ENCODE measurements around the gene SPPL2B. TPM values are rescaled to one million over a fixed set of nuclear protein-coding genes. Genes with fewer than 3 reads are reported as not detected.

SPPL2B gene
- total RNA-seq, 1 experiment from 2014 or later = 14.9 TPM

GRCh38 chr19:2330255-2330631 is 1.8 kb downstream of the SPPL2B start:
- H3K9me3 ChIP-seq = no peaks in the 10 kb centered on the region

GRCh38 chr19:2330632-2331284 is 2.3 kb downstream of the SPPL2B start:
- H3K4me3 ChIP-seq = no peak overlapping the region
- no peaks in the 10 kb centered on the region for H3K9me3 ChIP-seq
- peaks cover 13% of the 10 kb centered on the region for H3K36me3 ChIP-seq
- H3K27me3 ChIP-seq = no peaks in the 10 kb centered on the region
- no peak for DNase-seq

More at GRCh38 chr19:2330255-2330631, 1.8 kb downstream of the SPPL2B start:
- H3K27me3 ChIP-seq = no peaks in the 10 kb centered on the region
- H3K36me3 ChIP-seq = peaks cover 13% of the 10 kb centered on the region
- no peak overlapping the region for H3K4me3 ChIP-seq
- DNase-seq = no peak

GRCh38 chr19:2331601-2332246 is 3.2 kb downstream of the SPPL2B start:
- Histone ChIP-seq H3K4me3 (no peak overlapping the region), H3K27me3 (no peaks in the 10 kb centered on the region), H3K36me3 (peaks cover 5% of the 10 kb centered on the region), H3K9me3 (no peaks in the 10 kb centered on the region)
- no peak for DNase-seq

- H3K4me3 ChIP-seq = no peak overlapping the region
- DNase-seq = no peak
These were observed 4.0 kb downstream of the SPPL2B start for GRCh38 chr19:2332341-2333026.

GRCh38 chr19:2333027-2333806 is 4.7 kb downstream of the SPPL2B start:
- no peak for DNase-seq
- Histone ChIP-seq H3K9me3 (no peaks in the 10 kb centered on the region), H3K36me3 (no peaks in the 10 kb centered on the region; the same call in 1 of the 2 replicates), H3K4me3 (no peak overlapping the region), H3K27me3 (no peaks in the 10 kb centered on the region)

More at GRCh38 chr19:2332341-2333026, 4.0 kb downstream of the SPPL2B start:
- no peaks in the 10 kb centered on the region for H3K9me3 ChIP-seq
- peaks cover 1% of the 10 kb centered on the region for H3K36me3 ChIP-seq
- no peaks in the 10 kb centered on the region for H3K27me3 ChIP-seq

GRCh38 chr19:2333807-2334211 is 5.3 kb downstream of the SPPL2B start:
- Histone ChIP-seq H3K9me3 (no peaks in the 10 kb centered on the region), H3K27me3 (no peaks in the 10 kb centered on the region), H3K4me3 (no peak overlapping the region), H3K36me3 (no peaks in the 10 kb centered on the region; the same call in 1 of the 2 replicates)
- DNase-seq = no peak

GRCh38 chr19:2334426-2334825 is 5.9 kb downstream of the SPPL2B start:
- H3K27me3 ChIP-seq = no peaks in the 10 kb centered on the region
- no peak overlapping the region for H3K4me3 ChIP-seq
- no peaks in the 10 kb centered on the region; the same call in 1 of the 2 replicates for H3K36me3 ChIP-seq
- no peaks in the 10 kb centered on the region for H3K9me3 ChIP-seq
- DNase-seq = no peak

- H3K27me3 ChIP-seq = no peaks in the 10 kb centered on the region
- DNase-seq = no peak
- H3K4me3 ChIP-seq = no peak overlapping the region
- no peaks in the 10 kb centered on the region for H3K9me3 ChIP-seq
- no peaks in the 10 kb centered on the region; the same call in 1 of the 2 replicates for H3K36me3 ChIP-seq
These were observed 6.7 kb downstream of the SPPL2B start for GRCh38 chr19:2334986-2335846.

GRCh38 chr19:2335848-2336247 is 7.4 kb downstream of the SPPL2B start:
- Histone ChIP-seq H3K9me3 (no peaks in the 10 kb centered on the region), H3K36me3 (no peaks in the 10 kb centered on the region; the same call in 1 of the 2 replicates), H3K4me3 (no peak overlapping the region), H3K27me3 (no peaks in the 10 kb centered on the region)
- no peak for DNase-seq

- no peak overlapping the region for H3K4me3 ChIP-seq
- H3K27me3 ChIP-seq = no peaks in the 10 kb centered on the region
- no peaks in the 10 kb centered on the region; the same call in 1 of the 2 replicates for H3K36me3 ChIP-seq
- DNase-seq = no peak
- H3K9me3 ChIP-seq = no peaks in the 10 kb centered on the region
These were observed 8.2 kb downstream of the SPPL2B start for GRCh38 chr19:2336528-2337328.

- Histone ChIP-seq H3K4me3 (no peak overlapping the region), H3K36me3 (no peaks in the 10 kb centered on the region; the same call in 1 of the 2 replicates), H3K9me3 (no peaks in the 10 kb centered on the region), H3K27me3 (no peaks in the 10 kb centered on the region)
- DNase-seq = no peak
These were observed 8.8 kb downstream of the SPPL2B start for GRCh38 chr19:2337329-2337707.

GRCh38 chr19:2338055-2338615 is 9.7 kb downstream of the SPPL2B start:
- Histone ChIP-seq H3K4me3 (no peak overlapping the region), H3K27me3 (no peaks in the 10 kb centered on the region), H3K9me3 (no peaks in the 10 kb centered on the region), H3K36me3 (no peaks in the 10 kb centered on the region; the same call in 1 of the 2 replicates)
- no peak for DNase-seq

- no peaks in the 10 kb centered on the region for H3K27me3 ChIP-seq
- no peak overlapping the region for H3K4me3 ChIP-seq
- H3K9me3 ChIP-seq = no peaks in the 10 kb centered on the region
- no peaks in the 10 kb centered on the region; the same call in 1 of the 2 replicates for H3K36me3 ChIP-seq
- no peak for DNase-seq
These were observed 10.5 kb downstream of the SPPL2B start for GRCh38 chr19:2338751-2339643.

- Histone ChIP-seq H3K36me3 (no peaks in the 10 kb centered on the region; the same call in 1 of the 2 replicates), H3K9me3 (no peaks in the 10 kb centered on the region), H3K4me3 (no peak overlapping the region), H3K27me3 (no peaks in the 10 kb centered on the region)
- DNase-seq = no peak
These were observed 11.3 kb downstream of the SPPL2B start for GRCh38 chr19:2339644-2340310.
